ENCODE data around the gene OR2K2.

GRCh38 chr9:111305914-111306313 is 24.1 kb downstream of the OR2K2 start:
- TF ChIP-seq ATF7 (IDR thresholded peaks at IDR 0.05; ENCODE audit: low read depth) (no peak), EZH2 (IDR thresholded peaks at IDR 0.05; ENCODE audit: borderline replicate concordance, control insufficient read depth, low read depth, low read length) (no peak), CTCF (IDR thresholded peaks at IDR 0.05 in 2 of 3, conservative IDR thresholded peaks at IDR 0.05 in 1 of 3; ENCODE audit: control insufficient read depth in 2 of 3, extremely low read depth in 1 of 3, insufficient read depth in 1 of 3, low read depth in 3 of 3, low read length in 3 of 3) (no peak), CREB1 (IDR thresholded peaks at IDR 0.05; ENCODE audit: low read depth) (no peak), PRDM15 (CRISPR knock-in tag; IDR thresholded peaks at IDR 0.05) (no peak), ZSCAN29 (IDR thresholded peaks at IDR 0.05) (no peak), POLR2AphosphoS5 (IDR thresholded peaks at IDR 0.05; ENCODE audit: low read length) (no peak), KDM1A (IDR thresholded peaks at IDR 0.05; ENCODE audit: borderline replicate concordance) (no peak)
